ENCODE measurements around the gene SH3D19.
"Not testable (repeated sequence)": the region's sequence is repeated elsewhere in the genome, so short reads cannot be mapped to it uniquely, and the experiment has no call there.

The SH3D19 gene

DNA sequence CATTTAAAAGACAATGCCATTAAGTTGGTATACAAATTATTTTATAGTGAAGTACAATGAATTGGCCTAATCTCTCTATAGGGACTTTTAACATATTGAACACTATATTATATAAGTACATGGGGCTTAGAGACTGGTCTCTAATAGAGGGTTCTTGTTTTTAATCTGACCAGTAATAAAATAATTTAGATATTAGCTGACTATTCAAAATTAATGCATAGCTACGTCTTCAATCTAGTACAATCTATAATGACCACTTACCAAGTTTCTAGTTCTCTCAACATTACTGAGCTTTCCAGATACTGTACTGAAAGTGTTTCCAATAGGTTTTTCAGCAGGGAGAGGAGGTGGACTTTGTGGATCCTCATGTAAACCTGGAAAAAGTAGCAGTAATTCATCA lies 166.4 kb downstream of the SH3D19 start:
- no peak for DNase-seq (ENCODE audit: extremely low read depth in 1 of 2, low read depth in 1 of 2)

GRCh38 chr4:151157543-151157942 lies 167.9 kb downstream of the SH3D19 start:
- no peak for DNase-seq (ENCODE audit: extremely low read depth in 1 of 2, low read depth in 1 of 2)

DNA sequence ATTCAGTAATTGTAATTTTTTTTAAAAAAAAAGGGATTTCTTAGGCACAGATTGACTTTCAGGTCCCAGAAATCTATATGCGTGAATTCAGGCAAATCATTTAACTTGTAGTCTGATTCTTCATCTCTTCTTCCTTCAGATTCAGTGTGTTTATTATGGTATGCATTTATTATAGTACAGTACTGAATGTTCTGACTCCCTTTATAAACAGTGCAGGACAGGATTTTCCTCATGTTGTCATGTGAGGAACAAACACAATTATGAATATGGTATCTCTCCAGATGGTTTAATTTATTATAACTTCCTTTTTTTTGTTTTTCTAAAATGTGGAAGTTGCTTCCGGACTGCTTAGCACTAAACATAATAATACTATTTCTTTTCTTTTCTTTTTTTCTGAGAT lies 171.8 kb downstream of the SH3D19 start:
- no peak for DNase-seq (ENCODE audit: extremely low read depth in 1 of 2, low read depth in 1 of 2)

GRCh38 chr4:151152028-151152427 lies 173.4 kb downstream of the SH3D19 start:
- no peak for DNase-seq (ENCODE audit: extremely low read depth in 1 of 2, low read depth in 1 of 2)

GRCh38 chr4:151150821-151151580 lies 174.4 kb downstream of the SH3D19 start:
- DNase-seq (ENCODE audit: extremely low read depth in 1 of 2, low read depth in 1 of 2) = no peak

DNA sequence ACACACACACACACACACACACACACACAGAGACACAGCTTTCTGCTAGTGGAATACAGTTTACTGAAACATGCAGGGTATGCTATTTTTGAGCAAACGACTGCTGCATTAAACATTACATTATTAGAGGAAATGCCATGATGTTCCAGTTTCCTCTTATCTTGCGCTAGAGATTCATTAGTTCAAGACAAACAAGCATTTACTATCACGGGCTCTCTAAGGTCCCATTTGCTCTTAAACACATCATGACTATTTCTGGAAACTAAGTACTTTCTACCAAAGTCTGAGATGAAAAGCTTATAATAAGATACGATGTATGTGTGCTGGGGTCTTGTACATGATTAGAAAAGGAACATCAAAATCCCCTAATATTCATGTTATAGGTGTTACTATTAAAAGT lies 177.1 kb downstream of the SH3D19 start:
- no peak for DNase-seq (ENCODE audit: extremely low read depth in 1 of 2, low read depth in 1 of 2)

- no peak for DNase-seq (ENCODE audit: extremely low read depth in 1 of 2, low read depth in 1 of 2)
These were observed 178.4 kb downstream of the SH3D19 start for GRCh38 chr4:151147000-151147399.

GRCh38 chr4:151144329-151145072 lies 180.9 kb downstream of the SH3D19 start:
- DNase-seq (ENCODE audit: extremely low read depth in 1 of 2, low read depth in 1 of 2) = no peak

GRCh38 chr4:151143811-151144210 lies 181.6 kb downstream of the SH3D19 start:
- DNase-seq (ENCODE audit: extremely low read depth in 1 of 2, low read depth in 1 of 2) = no peak

DNA sequence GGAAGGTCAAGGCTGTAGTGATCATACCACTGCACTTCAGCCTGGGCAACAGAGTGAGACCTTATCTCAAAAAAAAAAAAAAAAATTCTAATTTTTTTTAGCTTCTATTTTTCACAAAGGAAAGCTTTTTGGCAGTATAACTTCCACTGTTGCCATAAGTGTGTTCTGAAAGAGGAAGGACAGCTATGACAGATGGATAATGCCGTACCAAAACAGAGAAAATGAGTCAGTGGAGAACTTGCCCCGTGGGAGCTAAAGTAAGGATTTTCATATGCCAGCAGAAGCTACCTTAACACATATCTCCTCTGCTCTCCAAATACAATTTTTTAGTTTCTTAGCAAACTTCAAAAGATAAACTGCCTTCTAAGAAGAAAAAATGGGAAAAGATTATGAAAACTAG lies 182.2 kb downstream of the SH3D19 start:
- no peak for DNase-seq (ENCODE audit: extremely low read depth in 1 of 2, low read depth in 1 of 2)

GRCh38 chr4:151142758-151143157 lies 182.6 kb downstream of the SH3D19 start:
- no peak for DNase-seq (ENCODE audit: extremely low read depth in 1 of 2, low read depth in 1 of 2)

DNA sequence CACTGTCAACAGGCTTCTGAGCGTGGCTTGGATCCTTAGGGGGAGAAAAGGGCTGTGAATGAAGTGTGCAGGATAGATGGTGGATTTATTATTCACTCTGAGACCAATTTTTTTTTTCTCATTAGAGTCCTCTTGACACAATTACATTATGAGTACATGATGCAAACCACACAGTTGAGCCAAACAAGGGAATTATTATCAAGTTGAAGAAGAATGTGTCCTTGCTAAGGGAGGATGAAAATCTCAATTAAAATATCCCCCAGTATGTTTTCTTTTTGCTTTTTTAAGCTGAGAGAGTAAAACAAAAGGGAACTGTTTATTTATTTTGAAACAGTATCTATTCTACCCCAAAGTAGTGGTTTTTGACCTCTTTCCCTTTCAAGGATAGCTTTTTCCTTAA lies 185.6 kb downstream of the SH3D19 start:
- no peak for DNase-seq (ENCODE audit: extremely low read depth in 1 of 2, low read depth in 1 of 2)

DNA sequence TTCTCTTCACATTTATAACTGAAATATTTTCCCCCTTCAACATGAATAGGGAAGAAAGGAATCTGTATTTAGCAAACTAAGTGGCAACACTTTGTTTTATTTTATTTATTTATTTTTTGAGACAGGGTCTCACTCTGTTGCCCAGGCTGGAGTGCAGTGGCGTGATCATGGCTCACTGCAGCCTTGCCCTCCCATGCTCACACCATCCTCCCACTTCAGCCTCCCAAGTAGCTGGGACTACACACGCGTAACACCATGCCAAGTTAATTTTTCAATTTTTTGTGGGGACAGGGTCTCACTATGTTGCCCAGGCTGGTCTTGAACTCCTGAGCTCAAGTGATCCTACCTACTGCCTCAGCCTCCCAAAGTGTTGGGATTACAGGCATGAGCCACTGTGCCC lies 189.4 kb downstream of the SH3D19 start:
- DNase-seq (ENCODE audit: extremely low read depth in 1 of 2, low read depth in 1 of 2) = not testable (repeated sequence)

GRCh38 chr4:151133311-151133710 lies 192.1 kb downstream of the SH3D19 start:
- DNase-seq (ENCODE audit: extremely low read depth in 1 of 2, low read depth in 1 of 2) = no peak

DNA sequence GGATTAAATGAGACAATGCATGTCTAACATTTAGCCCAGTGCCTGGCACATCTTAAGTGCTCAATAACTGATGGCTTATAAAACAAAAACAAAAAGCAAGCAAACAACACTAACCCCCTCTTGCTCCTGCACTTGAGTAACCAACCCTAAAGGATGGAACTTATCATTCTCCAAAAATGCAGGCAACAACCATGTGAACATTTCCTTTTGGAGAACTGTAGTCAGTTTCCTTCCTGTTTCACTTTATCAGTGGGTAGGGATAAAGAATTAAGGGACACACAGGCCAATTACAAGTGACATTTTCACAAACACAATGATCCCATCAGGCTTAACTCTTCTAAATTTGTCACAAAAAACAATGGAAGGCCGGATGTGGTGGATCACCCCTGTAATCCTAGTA lies 195.6 kb downstream of the SH3D19 start:
- DNase-seq (ENCODE audit: extremely low read depth in 1 of 2, low read depth in 1 of 2) = no peak

DNA sequence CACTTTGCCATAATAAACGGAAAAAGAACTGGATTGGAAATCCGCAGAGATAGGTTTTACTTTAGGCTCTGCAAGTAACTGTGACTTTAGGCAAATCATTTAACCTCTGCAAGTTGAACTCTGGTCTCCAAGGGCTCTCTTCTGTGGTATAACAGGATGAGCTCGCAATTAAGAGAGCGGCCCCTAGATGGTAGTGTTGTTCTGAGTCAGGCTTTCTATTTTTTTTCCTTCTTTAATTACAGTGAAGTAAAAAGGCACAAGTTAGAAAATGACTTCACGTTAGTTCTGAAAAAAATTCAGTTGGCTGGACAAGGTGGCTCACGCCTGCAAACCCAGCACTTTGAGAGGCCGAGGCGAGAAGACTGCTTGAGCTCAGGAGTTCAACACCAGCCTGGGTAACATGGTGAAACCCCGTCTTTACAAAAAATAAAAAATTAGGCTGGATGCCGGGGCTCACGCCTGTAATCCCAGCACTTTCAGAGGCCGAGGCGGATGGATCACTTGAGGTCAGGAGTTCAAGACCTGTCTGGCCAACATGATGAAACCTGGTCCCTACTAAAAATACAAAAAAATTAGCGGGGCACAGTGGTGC lies 207.9 kb downstream of the SH3D19 start:
- DNase-seq (ENCODE audit: extremely low read depth in 1 of 2, low read depth in 1 of 2) = peak in 1 of 2 donors; percentile 8

- no peak for DNase-seq (ENCODE audit: extremely low read depth in 1 of 2, low read depth in 1 of 2)
These were observed 210.4 kb downstream of the SH3D19 start for GRCh38 chr4:151114986-151115385.

- no peak for DNase-seq (ENCODE audit: extremely low read depth in 1 of 2, low read depth in 1 of 2)
These were observed 211.1 kb downstream of the SH3D19 start for GRCh38 chr4:151114338-151114737.

DNA sequence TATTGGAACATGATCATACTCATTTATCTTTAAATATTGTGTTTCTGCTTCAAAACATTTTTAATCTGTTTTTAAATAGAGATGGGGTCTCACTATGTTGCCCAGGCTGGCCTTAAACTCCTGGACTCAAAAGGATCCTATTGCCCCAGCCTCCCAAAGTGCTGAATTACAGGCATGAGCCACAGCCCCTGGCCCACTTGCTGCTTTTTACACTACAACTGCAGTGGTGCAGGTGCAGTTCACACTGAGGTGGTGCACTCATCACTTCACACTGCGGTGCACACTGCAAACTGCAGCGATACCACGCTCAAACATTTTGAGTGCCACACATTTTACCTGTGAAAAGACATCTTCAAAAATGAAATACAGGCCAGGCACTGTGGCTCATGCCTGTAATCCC lies 215.2 kb downstream of the SH3D19 start:
- no peak for DNase-seq (ENCODE audit: extremely low read depth in 1 of 2, low read depth in 1 of 2)

DNA sequence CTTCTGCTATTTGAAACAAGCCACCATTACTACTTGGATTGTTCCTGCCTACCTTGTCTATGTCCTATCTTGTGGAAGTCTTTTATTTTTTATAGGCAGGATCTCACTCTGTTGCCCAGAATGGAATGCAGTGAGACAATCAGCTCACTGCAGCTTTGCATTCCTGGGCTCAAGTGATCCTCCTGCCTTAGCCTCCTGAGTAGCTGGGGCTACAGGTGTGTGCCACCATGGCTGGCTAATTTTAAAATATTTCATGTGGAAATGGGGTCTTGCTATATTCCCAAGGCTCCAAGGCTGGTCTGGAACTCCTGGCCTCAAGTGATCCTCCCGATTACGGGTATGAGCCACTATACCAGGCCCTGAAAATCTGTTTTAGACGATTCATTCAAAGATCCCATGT lies 218.3 kb downstream of the SH3D19 start:
- no peak for DNase-seq (ENCODE audit: extremely low read depth in 1 of 2, low read depth in 1 of 2)

DNA sequence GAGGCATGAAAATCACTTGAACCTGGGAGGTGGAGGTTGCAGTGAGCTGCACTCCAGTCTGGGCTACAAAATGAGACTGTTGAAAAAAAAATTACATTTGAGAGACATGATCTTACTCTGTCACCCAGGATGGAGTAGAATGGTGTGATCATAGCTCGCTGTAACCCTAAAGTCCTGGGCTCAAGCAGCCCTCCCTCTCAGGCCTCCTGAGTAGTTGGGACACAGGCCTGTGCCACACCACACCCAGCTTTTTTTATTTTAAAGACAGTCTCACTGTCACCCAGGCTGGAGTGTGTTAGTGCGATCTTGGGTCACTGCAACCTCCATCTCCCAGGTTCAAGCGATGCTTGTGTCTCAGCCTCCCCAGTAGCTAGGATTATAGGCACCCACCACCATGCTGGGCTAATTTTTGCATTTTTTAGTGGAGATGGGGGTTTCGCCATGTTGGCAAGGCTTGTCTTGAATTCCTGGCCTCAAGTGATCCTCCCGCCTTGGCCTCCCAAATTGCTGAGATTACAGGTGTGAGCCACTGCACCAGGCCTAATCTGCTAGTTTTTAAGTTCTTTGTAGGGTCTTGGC lies 219.9 kb downstream of the SH3D19 start:
- no peak for DNase-seq (ENCODE audit: extremely low read depth in 1 of 2, low read depth in 1 of 2)

DNA sequence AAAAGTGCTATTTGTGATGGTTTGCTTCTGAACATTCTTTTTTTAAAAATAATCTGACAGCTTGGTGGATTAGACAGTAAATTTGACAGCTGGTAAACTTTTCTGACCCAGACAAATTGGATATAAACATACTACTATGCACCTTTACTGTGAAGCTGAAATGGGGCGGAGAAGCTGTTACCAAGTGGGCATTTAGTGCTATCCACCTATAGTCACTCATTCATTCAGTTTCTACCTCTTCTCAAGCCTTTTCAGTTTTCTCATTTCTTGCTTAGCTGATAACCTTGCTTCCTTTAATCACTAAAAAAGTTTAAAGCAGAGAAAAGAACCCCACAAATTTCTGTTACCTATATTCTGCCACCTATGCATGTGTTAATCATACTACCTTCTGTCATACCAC lies 220.8 kb downstream of the SH3D19 start:
- no peak for DNase-seq (ENCODE audit: extremely low read depth in 1 of 2, low read depth in 1 of 2)

Data from activated CD8-positive, alpha-beta memory T cell treated with anti-CD3 and anti-CD28 coated beads for 1 hour (primary cell).